Stimulated activated CD4-positive, alpha-beta T cell treated with anti-CD3 and anti-CD28 coated beads, Interleukin-15, amount 100 ng/mL, for 24 hours (primary cell): ENCODE data around the gene WSB2.

Source experiments
- DNase-seq: peaks from one replicate; pipeline ENCODE4 v3.0.0-alpha.2; 2020

Gene WSB2

GRCh38 chr12:117985182-117985581 lies 75.8 kb downstream of the WSB2 start:
- no peak for DNase-seq
